CD4-positive, alpha-beta T cell (primary cell): ENCODE measurements around the gene HLA-DOA. TPM values are rescaled to one million over a fixed set of nuclear protein-coding genes. Genes with fewer than 3 reads are reported as not detected.

Experiments
- ATAC-seq: fragments of 200-7000 bp; cut with Tn5 transposase; one replicate; pipeline ENCODE4 v1.10.0; 2022; ENCODE audit warnings: mild to moderate bottlenecking; ENCODE audit not compliant: poor library complexity
- CTCF ChIA-PET: fragments of 350-600 bp; sonication (Branson Sonifier 250); formaldehyde crosslinking; loops from one replicate; lab custom pipeline; 2021; ENCODE audit warnings: antibody characterized with exemption, inconsistent platforms; lab: Charles Lee
- POLR2A ChIA-PET: fragments of 350-600 bp; sonication (Branson Sonifier 250); formaldehyde crosslinking; loops from one replicate; lab custom pipeline; 2021; ENCODE audit warnings: antibody characterized with exemption, inconsistent platforms; lab: Charles Lee
- DNase-seq, 14 experiments: peaks; one replicate each; pipeline ENCODE4 v3.0.0-alpha.2; 2013 to 2020; ENCODE audit warnings: mixed read lengths in 2 of 14
- H3K27ac ChIP-seq, 2 donors: one replicate each; pipeline versions ENCODE4 v1.5.1 to v1.7.0; 2013; ENCODE audit warnings: low read length in 2 of 2, low read depth in 1 of 2, mild to moderate bottlenecking in 1 of 2
- H3K27me3 ChIP-seq, 2 experiments: 1 replicate in 1 of 2; 2 replicates in 1 of 2; pipeline versions ENCODE4 v1.6.1 to v1.7.0; 2013; ENCODE audit warnings: low read length in 2 of 2, control low read depth in 1 of 2, mild to moderate bottlenecking in 1 of 2, moderate library complexity in 1 of 2; ENCODE audit not compliant: insufficient read depth in 2 of 2, control insufficient read depth in 1 of 2
- H3K36me3 ChIP-seq: one replicate; pipeline ENCODE4 v1.6.1; 2013; ENCODE audit warnings: low read length, control low read depth; ENCODE audit not compliant: insufficient read depth
- H3K4me1 ChIP-seq: one replicate; pipeline ENCODE4 v1.6.1; 2013; ENCODE audit warnings: low read length, control low read depth; ENCODE audit not compliant: insufficient read depth
- H3K4me3 ChIP-seq: one replicate; pipeline ENCODE4 v1.5.1; 2013; ENCODE audit warnings: mild to moderate bottlenecking, low read length, moderate library complexity
- H3K9me3 ChIP-seq, 2 experiments: 1 replicate in 1 of 2; 2 replicates in 1 of 2; pipeline versions ENCODE4 v1.6.1 to v1.7.0; 2013; ENCODE audit warnings: low read length in 2 of 2, mild to moderate bottlenecking in 2 of 2, control low read depth in 1 of 2, moderate library complexity in 1 of 2; ENCODE audit not compliant: control insufficient read depth in 1 of 2, insufficient read depth in 1 of 2
- H3K27ac Mint-ChIP-seq: one replicate; pipeline ENCODE4 v1.8.0; 2020; ENCODE audit warnings: mixed read lengths
- H3K27me3 Mint-ChIP-seq: one replicate; pipeline ENCODE4 v1.8.0; 2021; ENCODE audit warnings: mixed read lengths
- H3K36me3 Mint-ChIP-seq: one replicate; pipeline ENCODE4 v1.8.0; 2021; ENCODE audit warnings: low read depth, mixed read lengths
- H3K4me1 Mint-ChIP-seq: one replicate; pipeline ENCODE4 v1.8.0; 2021; ENCODE audit warnings: low read depth, mixed read lengths
- H3K4me3 Mint-ChIP-seq: one replicate; pipeline ENCODE4 v1.8.0; 2020; ENCODE audit warnings: mild to moderate bottlenecking, mixed read lengths
- H3K9me3 Mint-ChIP-seq: one replicate; pipeline ENCODE4 v1.8.0; 2020; ENCODE audit warnings: mixed read lengths
- CTCF ChIP-seq: fragments of 200-600 bp; IDR thresholded peaks from one replicate; pipeline ENCODE4 v1.8.0; 2022; ENCODE audit warnings: antibody characterized with exemption, mild to moderate bottlenecking
- intact Hi-C, 2 experiments: fragments of 100-400 bp; cut with DNase I in 1 of 2; cut with micrococcal nuclease in 1 of 2; formaldehyde crosslinking; loops; one replicate each; pipeline versions ENCODE4 v1.15.1 to v1.9.0; 2023 to 2025; cut with DNase I, micrococcal nuclease
- total RNA-seq, 174 experiments: library from RNA in 2 of 174; stranded (reverse) in 2 of 174; gene quantifications; one replicate each; pipeline ENCODE4 v1.2.3 and lab custom pipeline; 2021 to 2026

Gene HLA-DOA
- total RNA-seq, 2 experiments from 2014 or later: 5.9 to 6.1 TPM

DNA sequence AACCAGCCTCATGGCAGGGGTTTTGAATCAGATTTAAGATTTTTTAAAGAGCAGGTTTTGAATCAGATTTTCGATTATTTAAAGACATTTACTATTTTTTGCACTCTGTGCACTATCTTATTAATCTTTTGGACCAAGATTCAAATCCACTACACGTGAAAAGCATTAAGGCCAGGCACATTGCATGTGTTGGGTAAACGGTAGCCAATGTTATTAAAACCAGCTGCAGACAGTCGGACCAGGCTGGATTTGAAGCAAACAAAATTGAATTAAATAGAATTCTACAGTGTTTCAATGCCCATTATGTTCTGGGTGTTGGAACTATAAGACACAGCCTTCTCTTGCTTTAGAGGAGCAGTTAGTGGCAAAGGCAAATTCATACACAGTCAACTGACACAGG lies 7.7 kb downstream of the HLA-DOA start:
- no peak for ATAC-seq
- Histone ChIP-seq H3K36me3 (no peaks in the 10 kb centered on the region), H3K4me1 (peaks cover 4% of the 10 kb centered on the region), H3K27ac (no peak overlapping the region), H3K9me3 (no peaks in the 10 kb centered on the region), H3K4me3 (no peak overlapping the region), H3K27me3 (peaks cover 4 to 6% of the 10 kb centered on the region in 2 experiments)
- Mint-ChIP-seq H3K36me3 (no peaks in the 10 kb centered on the region), H3K27ac (no peak overlapping the region), H3K4me3 (no peak overlapping the region), H3K9me3 (no peaks in the 10 kb centered on the region), H3K27me3 (peaks cover 15% of the 10 kb centered on the region), H3K4me1 (peaks cover 7% of the 10 kb centered on the region)
- POLR2A ChIA-PET: interaction anchor here (1.1 kb wide), 1 partner anchor 30 kb away, joined by 3 read pairs; no protein-coding TSS in a partner anchor
- intact Hi-C loops: no loop called here
- CTCF ChIA-PET: no interaction called here
- no peak for TF ChIP-seq CTCF
- no peak for DNase-seq

- peak; percentile 45 for TF ChIP-seq CTCF
- DNase-seq: peak in 5 of 14 experiments; percentile 25 to 64 (median 35)
- Mint-ChIP-seq H3K27me3 (peaks cover 22% of the 10 kb centered on the region), H3K9me3 (no peaks in the 10 kb centered on the region), H3K4me3 (no peak overlapping the region), H3K4me1 (peaks cover 7% of the 10 kb centered on the region), H3K27ac (no peak overlapping the region), H3K36me3 (no peaks in the 10 kb centered on the region)
- H3K9me3 ChIP-seq: no peaks in the 10 kb centered on the region
- H3K36me3 ChIP-seq: no peaks in the 10 kb centered on the region
- no peak overlapping the region for H3K27ac ChIP-seq
- peaks cover 4% of the 10 kb centered on the region for H3K4me1 ChIP-seq
- peak; percentile 83 for ATAC-seq
- POLR2A ChIA-PET: interaction anchor here (1.4 kb wide), 1 partner anchor 28 kb away, joined by 4 read pairs; no protein-coding TSS in a partner anchor
- intact Hi-C loops: no loop called here
- H3K4me3 ChIP-seq: no peak overlapping the region
- CTCF ChIA-PET: interaction anchor here (1.0 to 1.4 kb wide), 2 partner anchors 15 to 28 kb away, joined by 3 to 4 read pairs; no protein-coding TSS in a partner anchor
- peaks cover 4 to 6% of the 10 kb centered on the region in 2 experiments for H3K27me3 ChIP-seq
These were observed 9.3 kb downstream of the HLA-DOA start for GRCh38 chr6:33000055-33000454.

- DNase-seq (no peak), ATAC-seq (no peak)
- peaks cover 6% of the 10 kb centered on the region for H3K4me1 Mint-ChIP-seq
- CTCF ChIA-PET: no interaction called here
- TF ChIP-seq CTCF: no peak
- H3K4me1 ChIP-seq: peaks cover 4% of the 10 kb centered on the region
- H3K9me3 ChIP-seq: no peaks in the 10 kb centered on the region
- no peaks in the 10 kb centered on the region for H3K36me3 ChIP-seq
- no peaks in the 10 kb centered on the region for H3K27me3 ChIP-seq
- H3K36me3 Mint-ChIP-seq: no peaks in the 10 kb centered on the region
- H3K27ac Mint-ChIP-seq: no peak overlapping the region
- H3K27me3 Mint-ChIP-seq: peaks cover 18% of the 10 kb centered on the region
- no peak overlapping the region for H3K4me3 Mint-ChIP-seq
- POLR2A ChIA-PET: no interaction called here
- intact Hi-C loops: no loop called here
- no peaks in the 10 kb centered on the region for H3K9me3 Mint-ChIP-seq
- no peak overlapping the region for H3K27ac ChIP-seq
- H3K4me3 ChIP-seq: no peak overlapping the region
These were observed 13.9 kb downstream of the HLA-DOA start for GRCh38 chr6:32995448-32995847.
